Panc1 (cell line): ENCODE measurements around the gene SEMA5B. TPM values are rescaled to one million over a fixed set of nuclear protein-coding genes. Genes with fewer than 3 reads are reported as not detected.

Source experiments
- ATAC-seq: fragments of 200-7000 bp; cut with Tn5 transposase; 2 replicates; pipeline ENCODE4 v1.9.1; 2020; ENCODE audit warnings: mild to moderate bottlenecking, moderate library complexity
- BruUV-seq: library from RNA; stranded (reverse); fragments of 400-500 nt; replicated peaks from 2 replicates; lab custom pipeline; 2021; lab: Mats Ljungman, UMichigan
- CTCF ChIA-PET: fragments of 300-600 bp; sonication (Branson Sonifier 250); formaldehyde crosslinking; loops from one replicate; lab custom pipeline; 2022; ENCODE audit warnings: antibody characterized with exemption; lab: Charles Lee
- POLR2A ChIA-PET: fragments of 300-600 bp; sonication (Branson Sonifier 250); formaldehyde crosslinking; loops from one replicate; lab custom pipeline; 2022; ENCODE audit warnings: antibody characterized with exemption; lab: Charles Lee
- DNase-seq: peaks from one replicate; pipeline ENCODE4 v3.0.0-alpha.2; 2010; ENCODE audit warnings: low read depth, low spot score
- H3K27ac ChIP-seq: 2 replicates; pipeline ENCODE4 v1.5.1; 2011; ENCODE audit warnings: mild to moderate bottlenecking, low read length, inconsistent platforms
- H3K27me3 ChIP-seq: fragments of 200-500 bp; sonication (Bioruptor generic); 2 replicates; pipeline ENCODE4 v1.6.0; 2014; ENCODE audit warnings: low read length, inconsistent platforms; ENCODE audit not compliant: control insufficient read depth, insufficient read depth
- H3K36me3 ChIP-seq: fragments of 200-500 bp; sonication (Bioruptor generic); 2 replicates; pipeline ENCODE4 v1.5.1; 2014; ENCODE audit warnings: inconsistent platforms, mild to moderate bottlenecking, low read length, moderate library complexity; ENCODE audit not compliant: control insufficient read depth, insufficient read depth
- H3K4me1 ChIP-seq: 2 replicates; pipeline ENCODE4 v1.5.1; 2011; ENCODE audit warnings: inconsistent platforms, mild to moderate bottlenecking, low read length, moderate library complexity; ENCODE audit not compliant: control insufficient read depth, insufficient read depth
- H3K4me3 ChIP-seq, 2 experiments: 2 replicates each; pipeline ENCODE4 v1.5.1; 2011 to 2012; ENCODE audit warnings: low read depth in 2 of 2, low read length in 2 of 2, mild to moderate bottlenecking in 2 of 2, inconsistent platforms in 1 of 2, moderate library complexity in 1 of 2
- H3K9me3 ChIP-seq: fragments of 200-500 bp; sonication (Bioruptor generic); 2 replicates; pipeline ENCODE4 v1.5.1; 2014; ENCODE audit warnings: low read depth, mild to moderate bottlenecking, inconsistent platforms, low read length, moderate library complexity; ENCODE audit not compliant: control insufficient read depth, insufficient read depth
- CTCF ChIP-seq: fragments of 450-650 bp; IDR thresholded peaks from 2 replicates; pipeline ENCODE4 v1.5.1; 2017; ENCODE audit warnings: mild to moderate bottlenecking
- POLR2AphosphoS5 ChIP-seq: IDR thresholded peaks from 2 replicates; pipeline ENCODE4 v1.6.1; 2012; ENCODE audit warnings: mild to moderate bottlenecking, low read depth, low read length, moderate library complexity
- REST ChIP-seq, 2 experiments: IDR thresholded peaks; 2 replicates each; pipeline ENCODE4 v1.6.1; 2011 to 2012; ENCODE audit warnings: low read depth in 2 of 2, control low read depth in 1 of 2, low read length in 1 of 2, mild to moderate bottlenecking in 1 of 2, moderate library complexity in 1 of 2; ENCODE audit not compliant: insufficient read depth in 1 of 2
- SIN3A ChIP-seq: IDR thresholded peaks from 2 replicates; pipeline ENCODE4 v1.6.1; 2012; ENCODE audit warnings: low read depth, mild to moderate bottlenecking, low read length, moderate library complexity, borderline replicate concordance; ENCODE audit not compliant: insufficient read depth
- TCF7L2 ChIP-seq: IDR thresholded peaks from 2 replicates; pipeline ENCODE4 v1.6.1; 2011; ENCODE audit warnings: mild to moderate bottlenecking, low read depth, low read length, inconsistent platforms
- in situ Hi-C: cut with HindIII; loops from 2 replicates; pipeline ENCODE4 v1.10.0; 2016; ENCODE audit warnings: low sequenced_read_pairs, low pct_unique_long_range_greater_than_20kb
- intact Hi-C: fragments of 100-400 bp; cut with micrococcal nuclease; formaldehyde crosslinking; loops from one replicate; pipeline ENCODE4 v1.10.0; 2022; ENCODE audit not compliant: unreplicated experiment
- total RNA-seq: library from RNA; stranded (reverse); gene quantifications from one replicate; pipeline ENCODE4 v1.2.1, GENCODE V29; 2021; ENCODE audit not compliant: unreplicated experiment

Gene SEMA5B
- total RNA-seq, 1 experiment from 2014 or later = 1.2 TPM

- Histone ChIP-seq H3K4me1 (no peaks in the 10 kb centered on the region), H3K4me3 (no peak overlapping the region), H3K9me3 (no peaks in the 10 kb centered on the region), H3K27ac (no peak overlapping the region), H3K36me3 (no peaks in the 10 kb centered on the region), H3K27me3 (peaks cover 18% of the 10 kb centered on the region)
- CTCF ChIA-PET = no interaction called here
- ATAC-seq = no peak
- BruUV-seq = no TSS peak
- POLR2A ChIA-PET = no interaction called here
- DNase-seq = no peak
- in situ Hi-C loops = no loop called here
- intact Hi-C loops = no loop called here
- TF ChIP-seq REST (IDR thresholded peaks at IDR 0.05; ENCODE audit: insufficient read depth in 1 of 2, low read depth in 2 of 2, low read length in 1 of 2) (no peak), CTCF (no peak), TCF7L2 (no peak), POLR2AphosphoS5 (no peak), SIN3A (no peak)
Measured at GRCh38 chr3:122984007-122984406, 43.6 kb downstream of the SEMA5B start.

GRCh38 chr3:122982216-122983185 lies 45.1 kb downstream of the SEMA5B start:
- in situ Hi-C loops = no loop called here
- ChIA-PET POLR2A (no interaction called here), CTCF (no interaction called here)
- no TSS peak for BruUV-seq
- DNase-seq = no peak
- peaks cover 13% of the 10 kb centered on the region for H3K27me3 ChIP-seq
- ATAC-seq = no peak
- no peak overlapping the region for H3K4me3 ChIP-seq
- intact Hi-C loops = no loop called here
- no peaks in the 10 kb centered on the region for H3K9me3 ChIP-seq
- H3K36me3 ChIP-seq = no peaks in the 10 kb centered on the region
- no peak overlapping the region for H3K27ac ChIP-seq
- TF ChIP-seq REST (IDR thresholded peaks at IDR 0.05; ENCODE audit: insufficient read depth in 1 of 2, low read depth in 2 of 2, low read length in 1 of 2) = no peak
- no peak for TF ChIP-seq TCF7L2
- no peak for TF ChIP-seq POLR2AphosphoS5
- no peak for TF ChIP-seq CTCF
- TF ChIP-seq SIN3A = no peak
- peaks cover 7% of the 10 kb centered on the region; the same call in 1 of the 2 replicates for H3K4me1 ChIP-seq
